GM18505 (cell line): ENCODE measurements around the gene TNFRSF25.

Source experiments
- ATAC-seq: cut with Tn5 transposase; IDR thresholded peaks from one replicate; pipeline ENCODE4 v1.9.1; 2021; ENCODE audit not compliant: unreplicated experiment
- POLR2A ChIP-seq: IDR thresholded peaks from 4 replicates; pipeline ENCODE4 v1.6.1; 2011; ENCODE audit warnings: borderline replicate concordance; ENCODE audit not compliant: insufficient read depth, insufficient read length; ENCODE audit errors: extremely low read depth

Gene TNFRSF25

DNA sequence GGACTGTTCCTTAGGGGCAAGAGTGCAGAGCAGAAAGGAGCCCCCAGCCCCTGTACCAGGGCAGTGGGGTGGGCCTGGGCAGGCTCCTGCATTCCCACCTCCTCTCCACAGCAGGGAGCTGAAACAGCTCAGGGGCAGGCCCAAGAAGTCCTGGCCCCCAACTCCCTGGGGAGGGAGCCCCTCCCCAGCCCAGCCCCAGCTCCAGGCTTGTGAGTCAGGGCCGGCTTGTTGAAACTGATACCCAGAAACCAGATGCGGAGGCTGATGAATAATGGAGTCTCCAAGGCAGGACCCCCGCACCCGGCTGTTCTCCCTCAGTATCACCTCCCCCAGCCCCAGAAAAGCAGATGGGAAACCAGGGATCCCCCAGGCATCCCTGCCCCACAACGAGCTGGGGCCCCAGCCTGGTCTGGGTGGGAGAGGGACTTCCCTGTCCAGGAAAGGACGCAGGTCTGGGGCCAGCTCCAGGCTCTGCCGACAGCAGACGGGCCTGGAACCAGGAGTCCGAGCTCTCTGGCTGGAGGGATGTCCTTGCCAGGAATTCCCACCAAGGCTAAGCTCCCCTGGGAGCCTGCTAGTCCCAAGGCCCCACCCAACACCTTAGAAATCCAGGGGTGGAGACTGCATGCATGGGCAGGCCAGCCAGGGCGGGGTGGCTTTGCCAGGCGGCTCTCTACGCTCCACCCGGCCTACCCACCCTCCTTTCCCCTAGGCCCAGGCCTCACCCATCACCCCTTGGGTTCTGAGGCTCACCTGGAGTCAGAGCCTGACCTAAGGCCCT is 22.8 kb upstream of the TNFRSF25 start:
- TF ChIP-seq POLR2A = no peak

DNA sequence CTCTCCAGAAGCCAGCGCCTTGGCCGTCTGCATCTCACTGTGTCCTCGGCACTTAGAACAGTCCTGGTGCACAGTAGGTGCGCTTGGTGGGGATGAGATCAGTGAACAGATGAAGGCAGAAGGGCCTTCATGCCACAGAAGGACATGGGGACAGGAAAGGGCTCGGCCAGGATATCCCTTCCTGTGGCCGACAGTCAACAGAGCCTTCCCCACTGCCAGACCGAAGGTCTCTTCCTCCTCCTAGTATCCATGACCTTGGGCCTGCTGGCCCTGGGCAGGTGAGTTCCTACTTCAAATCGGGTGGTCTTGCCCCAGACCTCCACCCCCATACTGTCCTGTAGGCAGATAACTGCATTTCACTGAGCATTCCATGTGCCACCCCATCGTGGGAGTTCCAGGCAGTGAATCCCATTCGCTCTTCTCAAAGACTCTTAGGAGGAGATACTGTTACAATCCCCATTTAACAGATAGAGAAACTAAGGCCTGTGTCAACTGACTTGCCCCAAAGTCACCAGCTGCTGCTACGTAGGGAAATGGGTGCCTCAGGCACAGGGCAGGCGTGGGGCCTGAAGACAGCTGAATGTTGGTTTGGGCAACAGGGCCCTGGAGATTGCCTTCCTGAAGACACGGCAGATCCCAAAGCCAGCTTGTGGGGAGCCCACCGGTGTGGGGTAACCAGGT is 22.0 kb upstream of the TNFRSF25 start:
- TF ChIP-seq POLR2A = no peak

More for the DNA sequence above, 22.8 kb upstream of the TNFRSF25 start:
- ATAC-seq = no peak

DNA sequence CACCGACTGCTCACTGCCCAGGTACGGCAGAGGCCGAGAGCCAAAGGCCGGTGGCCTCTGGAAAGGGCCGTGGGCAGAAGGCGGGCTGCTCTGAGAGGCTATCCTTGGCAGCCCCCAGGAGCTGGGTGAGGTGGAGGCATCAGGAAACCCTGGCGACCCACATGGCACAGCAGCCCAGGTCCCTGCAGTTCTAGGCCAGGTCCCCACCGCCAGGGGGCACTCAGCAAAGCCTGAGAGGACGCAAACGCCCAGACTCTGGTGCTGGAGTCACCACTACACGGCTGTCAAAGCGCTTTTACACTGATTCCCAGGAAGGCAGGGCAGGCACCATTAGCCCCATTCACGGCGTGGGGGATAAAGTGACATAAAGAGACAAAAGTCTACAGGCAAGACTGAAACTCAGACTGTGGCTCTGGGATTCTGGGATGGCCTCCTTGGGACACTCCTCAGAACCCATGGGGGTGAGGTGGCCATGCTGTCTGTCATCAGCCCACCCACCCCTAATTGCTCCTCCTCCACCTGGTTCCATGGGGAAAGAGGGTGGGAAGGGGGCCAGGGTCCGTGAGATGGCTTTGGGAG is 20.5 kb upstream of the TNFRSF25 start:
- ATAC-seq = no peak

More for the DNA sequence above, 22.0 kb upstream of the TNFRSF25 start:
- no peak for ATAC-seq

DNA sequence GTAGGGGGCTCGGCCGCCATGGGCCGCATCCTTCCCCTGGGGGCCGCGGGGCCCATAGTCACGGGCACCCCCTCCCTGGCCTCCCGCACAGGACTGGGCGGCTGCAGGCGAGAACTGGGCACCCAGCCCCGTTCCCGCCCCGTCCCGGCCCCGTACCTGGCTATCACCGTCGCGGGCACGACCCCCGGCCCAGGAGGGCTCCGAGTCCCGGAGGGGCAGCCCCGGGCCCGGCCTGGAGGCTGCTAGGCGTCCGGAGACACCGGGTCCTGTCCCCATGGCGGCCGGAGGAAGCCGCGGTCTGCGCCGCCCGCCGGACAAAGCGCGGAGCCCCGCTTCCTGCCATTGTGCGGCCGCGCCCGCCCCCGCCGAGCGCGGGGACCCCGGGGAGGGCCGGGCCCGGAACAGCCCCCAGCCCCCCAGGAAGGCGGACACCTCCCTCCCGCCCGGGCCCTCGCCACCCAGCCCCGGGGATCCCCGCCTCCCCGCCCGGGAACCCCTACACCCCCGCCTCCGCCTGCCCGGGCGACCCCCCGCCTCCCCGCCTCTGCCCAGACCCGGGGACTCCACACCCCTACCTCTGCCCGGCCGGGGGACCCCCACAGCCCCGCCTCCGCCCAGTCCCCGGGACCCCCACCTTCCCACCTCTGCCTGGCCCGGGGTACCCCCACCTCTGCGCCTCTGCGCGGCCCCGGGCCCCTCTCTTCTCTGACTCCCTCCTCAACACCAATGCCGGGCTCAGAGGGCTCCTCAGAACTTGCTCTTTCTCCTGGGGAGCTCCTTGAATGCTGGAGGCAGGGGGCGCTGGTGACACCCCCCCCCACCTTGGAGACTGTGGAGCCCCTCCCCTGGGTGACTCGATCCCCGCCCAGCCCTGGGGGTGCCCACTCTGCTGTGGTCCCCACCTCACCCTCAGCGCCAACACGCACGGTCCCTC is 19.5 kb upstream of the TNFRSF25 start:
- no peak for TF ChIP-seq POLR2A
- ATAC-seq = no peak

More for the DNA sequence above, 20.5 kb upstream of the TNFRSF25 start:
- TF ChIP-seq POLR2A = no peak

DNA sequence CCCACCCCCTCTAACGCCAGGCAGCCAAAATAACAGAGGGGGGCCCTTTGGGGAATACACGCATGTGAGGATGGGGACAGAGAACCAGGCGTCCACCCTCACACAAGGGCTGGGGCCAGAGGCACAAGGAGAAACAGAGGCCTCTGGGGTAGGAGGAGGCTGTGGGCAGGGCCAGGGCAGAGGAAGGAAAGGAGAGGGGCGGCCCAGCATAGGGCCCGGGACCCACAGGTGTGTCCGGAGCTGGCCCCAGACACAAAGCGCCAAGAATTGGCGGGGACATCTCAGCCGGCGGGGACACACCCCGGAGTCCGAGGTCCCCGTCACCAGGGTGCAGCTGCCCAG is 18.8 kb upstream of the TNFRSF25 start:
- no peak for ATAC-seq
- TF ChIP-seq POLR2A = no peak

DNA sequence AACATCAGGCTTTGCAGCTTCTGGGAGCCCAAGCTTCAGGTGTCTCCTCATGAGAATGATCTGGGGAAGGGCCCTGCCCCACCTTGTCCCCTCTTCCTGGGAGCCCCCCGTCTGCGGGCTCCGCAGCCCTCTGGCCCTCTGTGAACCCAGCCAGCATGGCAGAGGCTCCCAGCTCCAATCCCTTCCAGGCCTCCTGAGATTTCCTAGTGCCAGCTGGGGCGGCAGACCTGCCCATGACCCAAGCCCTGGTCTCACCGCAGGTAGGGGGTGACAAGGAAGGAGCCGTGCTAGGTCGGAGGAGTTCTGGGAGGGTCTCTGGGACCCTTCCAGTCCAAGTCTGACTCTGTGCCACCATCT is 17.8 kb upstream of the TNFRSF25 start:
- no peak for ATAC-seq
- TF ChIP-seq POLR2A = no peak

DNA sequence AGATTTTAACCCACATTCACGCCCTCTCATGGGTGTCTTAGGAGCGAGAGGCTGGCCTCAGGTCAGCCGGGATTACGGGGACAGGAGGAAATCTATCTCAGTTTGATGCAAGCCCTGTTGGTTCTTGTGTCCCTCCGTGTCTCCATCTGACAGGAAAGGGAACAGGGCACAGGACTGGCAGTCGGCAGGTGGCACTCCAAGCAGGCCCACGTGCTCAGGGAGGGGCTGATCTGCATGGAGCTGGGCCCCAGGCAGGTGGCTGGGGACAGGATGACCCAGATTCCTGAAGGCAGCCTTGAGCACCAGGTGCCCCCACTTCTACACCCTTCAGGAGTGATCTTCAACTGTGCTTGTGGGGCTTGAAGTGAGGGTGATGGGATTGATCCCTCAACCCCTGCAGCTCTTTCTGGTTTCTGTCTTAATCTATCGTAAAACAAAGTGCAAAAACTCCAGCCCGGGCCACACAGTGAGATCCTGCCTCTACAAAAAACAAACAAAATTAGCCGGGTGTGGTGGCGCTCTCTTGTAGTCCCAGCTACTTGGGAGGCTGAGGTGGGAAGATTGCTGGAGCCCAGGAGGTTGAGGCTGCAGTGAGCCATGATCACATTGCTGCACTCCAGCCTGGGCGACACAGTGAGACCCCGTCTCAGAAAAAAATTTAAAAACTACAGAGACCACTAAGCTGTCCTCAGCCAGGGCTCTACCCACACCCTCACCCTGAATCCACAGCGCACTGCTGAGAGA is 17.2 kb upstream of the TNFRSF25 start:
- TF ChIP-seq POLR2A = no peak
- ATAC-seq = no peak

DNA sequence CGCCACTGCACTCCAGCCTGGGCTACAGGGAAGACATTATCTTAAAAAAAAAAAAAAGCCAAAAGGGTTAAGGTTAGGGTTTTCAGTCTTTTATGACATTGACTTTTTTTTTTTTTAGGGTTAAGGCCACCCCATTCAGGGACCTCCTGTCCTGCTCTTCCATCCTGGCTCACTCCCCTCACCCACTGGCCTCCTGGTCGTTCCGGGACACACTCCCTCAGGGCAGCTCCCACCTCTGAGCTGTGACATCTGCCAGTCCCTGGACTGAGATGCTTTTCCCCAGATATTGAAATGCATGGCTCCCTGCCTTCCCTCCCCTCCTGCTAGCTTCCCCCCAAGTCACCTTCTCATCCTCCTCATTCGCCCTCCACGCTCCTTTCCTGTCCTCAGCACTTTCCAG is 15.8 kb upstream of the TNFRSF25 start:
- no peak for ATAC-seq
- no peak for TF ChIP-seq POLR2A

DNA sequence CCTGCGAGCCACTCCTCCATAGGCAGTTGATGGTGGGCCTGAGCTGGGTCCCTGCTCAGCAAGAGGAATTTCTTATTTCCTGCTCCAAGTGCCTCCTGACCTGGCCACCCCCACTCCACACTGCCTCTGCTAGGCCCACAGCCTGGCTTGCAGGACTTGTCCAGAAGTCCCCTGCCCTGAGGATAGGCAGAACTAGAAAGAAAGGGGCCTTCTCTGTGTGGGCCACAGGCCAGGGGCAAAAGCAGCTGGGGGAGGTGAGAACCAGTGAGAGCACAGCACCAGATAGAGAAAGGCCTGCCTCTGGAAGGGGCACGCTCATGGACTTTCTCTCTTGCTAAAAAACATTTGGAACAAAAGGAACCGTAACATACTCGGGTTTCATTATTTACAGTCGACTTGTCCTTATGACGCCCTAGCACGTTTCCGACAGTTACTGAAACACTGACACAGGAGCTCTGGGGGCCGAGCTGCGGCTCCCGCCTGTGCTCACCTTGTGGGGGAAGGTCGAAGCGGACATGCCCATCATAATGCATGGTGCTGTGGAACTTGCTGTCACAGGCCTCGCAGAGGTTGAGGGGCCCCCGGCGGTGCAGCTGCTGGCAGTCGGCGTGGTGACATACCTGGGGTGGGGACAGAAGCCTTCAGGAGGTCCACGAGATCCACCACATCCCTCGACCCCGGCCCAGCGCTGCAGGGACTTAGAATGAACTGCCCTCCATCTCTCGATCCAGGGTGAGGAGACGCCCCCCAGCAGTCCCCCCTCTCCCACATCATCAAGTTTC is 11.3 kb upstream of the TNFRSF25 start:
- no peak for ATAC-seq

DNA sequence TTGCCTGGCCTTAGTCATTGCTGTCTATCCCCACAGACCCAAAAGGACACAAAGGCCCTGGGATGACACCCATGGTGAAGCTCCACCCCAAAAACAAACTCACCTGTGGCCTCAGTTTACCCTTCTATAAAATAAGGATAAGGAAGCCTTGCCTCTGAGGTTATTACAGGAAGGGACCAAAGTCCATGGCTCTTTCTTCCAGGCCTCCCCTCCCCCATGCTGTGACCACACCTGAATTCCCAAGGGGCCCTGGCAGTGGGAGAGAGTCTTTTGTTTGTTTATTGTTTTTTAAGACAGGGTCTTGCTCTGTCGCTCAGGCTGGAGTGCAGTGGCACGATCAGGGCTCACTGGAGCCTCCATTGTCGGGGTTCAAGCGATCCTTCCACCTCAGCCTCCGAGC is 10.5 kb upstream of the TNFRSF25 start:
- ATAC-seq = no peak

More for the DNA sequence above, 11.3 kb upstream of the TNFRSF25 start:
- no peak for TF ChIP-seq POLR2A

DNA sequence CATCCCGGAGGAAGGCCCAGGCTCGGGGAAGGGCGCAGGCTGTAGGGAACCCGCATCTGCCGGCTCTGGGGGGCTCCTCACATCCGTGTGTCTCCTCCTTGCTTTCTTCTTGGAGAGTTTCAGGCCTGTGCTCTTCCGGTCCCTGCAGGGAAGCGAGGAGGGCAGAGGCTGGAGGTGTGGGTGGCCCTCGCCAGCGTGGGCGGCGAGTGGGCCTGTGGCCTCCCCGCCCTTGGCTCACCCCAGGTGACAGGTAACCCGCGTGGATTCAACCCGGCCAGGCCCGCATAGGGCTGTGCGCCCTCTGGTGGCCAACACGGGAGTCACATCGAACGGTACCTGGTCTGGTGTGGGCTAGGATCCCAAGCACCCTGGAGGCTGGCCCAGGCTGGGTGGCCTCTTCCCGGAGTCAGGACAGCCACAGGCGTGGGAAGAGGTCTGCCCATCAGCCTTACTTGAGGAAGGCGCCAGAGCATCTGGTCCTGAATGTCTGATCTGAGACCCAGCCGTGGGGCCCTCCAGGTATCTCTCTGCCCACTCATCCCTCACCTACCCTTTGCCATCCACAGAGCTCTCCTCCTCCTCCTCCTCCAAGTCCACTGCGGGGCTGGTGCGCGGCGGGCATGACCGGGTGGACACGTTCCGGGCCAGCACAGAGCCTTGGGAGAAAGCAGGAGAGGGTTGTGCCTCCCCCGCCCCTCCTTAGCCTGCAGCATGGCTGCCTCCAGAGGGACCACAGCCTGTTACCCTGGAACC is 9.6 kb upstream of the TNFRSF25 start:
- no peak for ATAC-seq

More for the DNA sequence above, 10.5 kb upstream of the TNFRSF25 start:
- no peak for TF ChIP-seq POLR2A

More for the DNA sequence above, 9.6 kb upstream of the TNFRSF25 start:
- no peak for TF ChIP-seq POLR2A
